ENCODE measurements around the gene GK2. TPM values are rescaled to one million over a fixed set of nuclear protein-coding genes. Genes with fewer than 3 reads are reported as not detected.

The GK2 gene
- total RNA-seq, 1 experiment from 2014 or later, result not detected

GRCh38 chr4:79445371-79445781 is 37.3 kb upstream of the GK2 start:
- ChIA-PET POLR2A (no interaction called here), CTCF (no interaction called here)
- no peaks in the 10 kb centered on the region for H3K9me3 ChIP-seq (ENCODE audit: control insufficient read depth, insufficient read depth, low read depth, low read length)
- TF ChIP-seq POLR2AphosphoS5 (IDR thresholded peaks at IDR 0.05; ENCODE audit: low read depth, low read length) (no peak), REST (IDR thresholded peaks at IDR 0.05; ENCODE audit: insufficient read depth in 1 of 2, low read depth in 2 of 2, low read length in 1 of 2) (no peak), CTCF (IDR thresholded peaks at IDR 0.05) (no peak), SIN3A (IDR thresholded peaks at IDR 0.05; ENCODE audit: borderline replicate concordance, insufficient read depth, low read depth, low read length) (no peak), TCF7L2 (IDR thresholded peaks at IDR 0.05; ENCODE audit: low read depth, low read length) (no peak)
- no peaks in the 10 kb centered on the region for H3K4me1 ChIP-seq (ENCODE audit: control insufficient read depth, insufficient read depth, low read length)
- no peak overlapping the region for H3K4me3 ChIP-seq (ENCODE audit: low read depth in 2 of 2, low read length in 2 of 2)
- no TSS peak for BruUV-seq (replicated peaks)
- ATAC-seq, result no peak
- intact Hi-C loops (cut with micrococcal nuclease; ENCODE audit: unreplicated experiment), result no loop called here
- no peaks in the 10 kb centered on the region for H3K27me3 ChIP-seq (ENCODE audit: control insufficient read depth, insufficient read depth, low read length)
- no peaks in the 10 kb centered on the region for H3K36me3 ChIP-seq (ENCODE audit: control insufficient read depth, insufficient read depth, low read length)
- DNase-seq (ENCODE audit: low read depth, low spot score), result no peak
- in situ Hi-C loops (cut with HindIII; ENCODE audit: low pct_unique_long_range_greater_than_20kb, low sequenced_read_pairs), result no loop called here
- H3K27ac ChIP-seq (ENCODE audit: low read length), result no peak overlapping the region

GRCh38 chr4:79442422-79442821 is 34.4 kb upstream of the GK2 start:
- ChIA-PET CTCF (no interaction called here), POLR2A (no interaction called here)
- TF ChIP-seq REST (IDR thresholded peaks at IDR 0.05; ENCODE audit: insufficient read depth in 1 of 2, low read depth in 2 of 2, low read length in 1 of 2) (no peak), POLR2AphosphoS5 (IDR thresholded peaks at IDR 0.05; ENCODE audit: low read depth, low read length) (no peak), CTCF (IDR thresholded peaks at IDR 0.05) (no peak), TCF7L2 (IDR thresholded peaks at IDR 0.05; ENCODE audit: low read depth, low read length) (no peak), SIN3A (IDR thresholded peaks at IDR 0.05; ENCODE audit: borderline replicate concordance, insufficient read depth, low read depth, low read length) (no peak)
- intact Hi-C loops (cut with micrococcal nuclease; ENCODE audit: unreplicated experiment), result no loop called here
- BruUV-seq (replicated peaks), result no TSS peak
- ATAC-seq (no peak), DNase-seq (ENCODE audit: low read depth, low spot score) (no peak)
- Histone ChIP-seq H3K4me3 (ENCODE audit: low read depth in 2 of 2, low read length in 2 of 2) (no peak overlapping the region), H3K9me3 (ENCODE audit: control insufficient read depth, insufficient read depth, low read depth, low read length) (no peaks in the 10 kb centered on the region), H3K27me3 (ENCODE audit: control insufficient read depth, insufficient read depth, low read length) (no peaks in the 10 kb centered on the region), H3K36me3 (ENCODE audit: control insufficient read depth, insufficient read depth, low read length) (no peaks in the 10 kb centered on the region), H3K27ac (ENCODE audit: low read length) (no peak overlapping the region), H3K4me1 (ENCODE audit: control insufficient read depth, insufficient read depth, low read length) (no peaks in the 10 kb centered on the region)
- in situ Hi-C loops (cut with HindIII; ENCODE audit: low pct_unique_long_range_greater_than_20kb, low sequenced_read_pairs), result no loop called here
